GM12892 (cell line): ENCODE measurements around the gene SLC41A3.

ENCODE experiments used
- POLR2A ChIP-seq: IDR thresholded peaks from 2 replicates; pipeline ENCODE4 v1.6.1; 2011; ENCODE audit warnings: low read depth, low read length, control low read depth
- TAF1 ChIP-seq: IDR thresholded peaks from 2 replicates; pipeline ENCODE4 v1.6.1; 2011; ENCODE audit warnings: low read depth, mild to moderate bottlenecking, control low read depth, low read length, borderline replicate concordance

DNA sequence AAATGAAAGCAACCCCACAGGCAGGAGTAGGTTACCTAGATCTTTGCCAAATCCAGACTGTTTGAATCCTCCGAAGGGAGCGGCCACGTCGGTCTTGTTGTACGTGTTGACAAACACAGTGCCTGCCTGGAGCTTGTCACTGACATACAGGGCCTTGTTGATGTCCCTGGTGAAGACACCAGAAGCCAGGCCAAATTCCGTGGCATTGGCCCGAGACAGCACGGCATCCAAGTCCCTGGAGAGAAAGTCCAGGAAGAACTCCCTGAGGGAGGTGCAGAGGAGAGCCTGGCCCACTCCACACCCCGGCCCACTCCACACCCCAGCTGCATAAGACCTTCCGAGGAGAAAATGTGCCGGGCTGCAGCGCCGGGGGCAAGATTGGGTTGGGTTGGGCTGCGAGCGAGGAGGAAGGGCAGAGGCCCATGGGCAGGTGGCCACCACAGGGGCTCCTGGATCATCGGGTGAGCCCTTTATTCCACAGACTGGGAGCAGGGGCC lies 21.8 kb upstream of the SLC41A3 start:
- no peak for TF ChIP-seq POLR2A
- TF ChIP-seq TAF1, result no peak
